Measurements from ENCODE around the gene GPATCH2L.

GPATCH2L gene

GRCh38 chr14:76136476-76137110 is 15.1 kb upstream of the GPATCH2L start:
- DNase-seq = no peak

- DNase-seq = no peak
Observed at GRCh38 chr14:76138119-76138757, 13.5 kb upstream of the GPATCH2L start.

- no peak for DNase-seq
Observed at GRCh38 chr14:76138758-76139723, 12.7 kb upstream of the GPATCH2L start.

GRCh38 chr14:76143642-76144041 is 8.1 kb upstream of the GPATCH2L start:
- DNase-seq = no peak

GRCh38 chr14:76146976-76147375 is 4.7 kb upstream of the GPATCH2L start:
- DNase-seq = no peak

- DNase-seq = no peak
Observed at GRCh38 chr14:76149196-76149595, 2.5 kb upstream of the GPATCH2L start.

GRCh38 chr14:76152333-76152681 is 585 bp downstream of the GPATCH2L start:
- peak; percentile 54 for DNase-seq

GRCh38 chr14:76153919-76154318 is 2.2 kb downstream of the GPATCH2L start:
- no peak for DNase-seq

- DNase-seq = no peak
Observed at GRCh38 chr14:76154539-76155126, 2.9 kb downstream of the GPATCH2L start.

GRCh38 chr14:76163668-76164363 is 12.1 kb downstream of the GPATCH2L start:
- no peak for DNase-seq

- DNase-seq = peak; percentile 15
Observed at GRCh38 chr14:76168531-76168930, 16.8 kb downstream of the GPATCH2L start.

- no peak for DNase-seq
Observed at GRCh38 chr14:76169776-76170175, 18.1 kb downstream of the GPATCH2L start.

GRCh38 chr14:76174982-76175381 is 23.3 kb downstream of the GPATCH2L start:
- no peak for DNase-seq

- no peak for DNase-seq
Observed at GRCh38 chr14:76175942-76176341, 24.2 kb downstream of the GPATCH2L start.

- no peak for DNase-seq
Observed at GRCh38 chr14:76181546-76181945, 29.8 kb downstream of the GPATCH2L start.

GRCh38 chr14:76186308-76187027 is 34.7 kb downstream of the GPATCH2L start:
- no peak for DNase-seq

GRCh38 chr14:76191297-76191696 is 39.6 kb downstream of the GPATCH2L start:
- DNase-seq = no peak

- DNase-seq = no peak
Observed at GRCh38 chr14:76193696-76194095, 42.0 kb downstream of the GPATCH2L start.

GRCh38 chr14:76194327-76194726 is 42.6 kb downstream of the GPATCH2L start:
- DNase-seq = no peak

GRCh38 chr14:76195003-76195402 is 43.3 kb downstream of the GPATCH2L start:
- no peak for DNase-seq

GRCh38 chr14:76196980-76197695 is 45.4 kb downstream of the GPATCH2L start:
- no peak for DNase-seq
